Activated T-helper 1 cell treated with anti-CD3 and anti-CD28 coated beads, Interleukin-12 subunit alpha, Interleukin-12 subunit beta, Interleukin-2, Interleukin-4 antibody, amounts not matched to agents 30 ng/mL and 10 ng/mL and 1 ng/mL, durations not matched to agents 14 hours and 24 hours and 36 hours (primary cell): ENCODE measurements around the gene FHL5. TPM values are rescaled to one million over a fixed set of nuclear protein-coding genes. Genes with fewer than 3 reads are reported as not detected.

Experiments
- total RNA-seq: library from RNA; stranded (reverse); gene quantifications from 2 replicates; pipeline ENCODE4 v1.2.3, GENCODE V29; 2022

The FHL5 gene
- total RNA-seq, 1 donor from 2014 or later: not detected

Other genes with a start within 250 kb of the FHL5 start
- 22.0 and 22.7 TPM in 2 replicates for gene UFL1, start 41.3 kb upstream of the FHL5 start, total RNA-seq